ENCODE results near the gene CAMTA1.

CAMTA1 gene

GRCh38 chr1:6971699-6972098, 186.4 kb downstream of the CAMTA1 start:
- ATAC-seq = no peak
- TF ChIP-seq RARB (CRISPR knock-in tag; IDR thresholded peaks at IDR 0.05) = no peak
- TF ChIP-seq CREB5 (CRISPR knock-in tag; IDR thresholded peaks at IDR 0.05; ENCODE audit: low read depth) = no peak
- TF ChIP-seq TOX (CRISPR knock-in tag; IDR thresholded peaks at IDR 0.05; ENCODE audit: borderline replicate concordance) = no peak
- TF ChIP-seq ZFP3 (CRISPR knock-in tag; IDR thresholded peaks at IDR 0.05) = no peak
- TF ChIP-seq BACH2 (CRISPR knock-in tag; IDR thresholded peaks at IDR 0.05; ENCODE audit: borderline replicate concordance) = no peak
- no peak for TF ChIP-seq ZNF70 (CRISPR knock-in tag; IDR thresholded peaks at IDR 0.05)
- no peak for TF ChIP-seq PATZ1 (CRISPR knock-in tag; IDR thresholded peaks at IDR 0.05; ENCODE audit: borderline replicate concordance)
- TF ChIP-seq ESRRG (CRISPR knock-in tag; IDR thresholded peaks at IDR 0.05) = no peak
- TF ChIP-seq ZNF565 (CRISPR knock-in tag; conservative IDR thresholded peaks at IDR 0.05; ENCODE audit: low read depth) = no peak
- TF ChIP-seq CSRNP3 (CRISPR knock-in tag; IDR thresholded peaks at IDR 0.05) = no peak
- TF ChIP-seq PPARA (CRISPR knock-in tag; IDR thresholded peaks at IDR 0.05; ENCODE audit: borderline replicate concordance) = no peak
- no peak for TF ChIP-seq ISL1 (CRISPR knock-in tag; IDR thresholded peaks at IDR 0.05)

- no peak for ATAC-seq
- TF ChIP-seq CREB5 (CRISPR knock-in tag; IDR thresholded peaks at IDR 0.05; ENCODE audit: low read depth) (no peak), POU6F1 (CRISPR knock-in tag; IDR thresholded peaks at IDR 0.05; ENCODE audit: borderline replicate concordance, low read depth) (no peak), CSDC2 (CRISPR knock-in tag; IDR thresholded peaks at IDR 0.05) (no peak), SNAI2 (CRISPR knock-in tag; IDR thresholded peaks at IDR 0.05) (no peak), RARB (CRISPR knock-in tag; IDR thresholded peaks at IDR 0.05) (no peak), ZNF565 (CRISPR knock-in tag; conservative IDR thresholded peaks at IDR 0.05; ENCODE audit: low read depth) (no peak), ZFP3 (CRISPR knock-in tag; IDR thresholded peaks at IDR 0.05) (no peak), ZNF8 (CRISPR knock-in tag; IDR thresholded peaks at IDR 0.05) (no peak), BACH2 (CRISPR knock-in tag; IDR thresholded peaks at IDR 0.05; ENCODE audit: borderline replicate concordance) (no peak)
Measured at GRCh38 chr1:6972399-6972798, 187.1 kb downstream of the CAMTA1 start.

- no peak for TF ChIP-seq ZNF70 (CRISPR knock-in tag; IDR thresholded peaks at IDR 0.05)
- no peak for TF ChIP-seq CSRNP3 (CRISPR knock-in tag; IDR thresholded peaks at IDR 0.05)
- no peak for TF ChIP-seq SNAI2 (CRISPR knock-in tag; IDR thresholded peaks at IDR 0.05)
- no peak for TF ChIP-seq ARNTL (CRISPR knock-in tag; IDR thresholded peaks at IDR 0.05; ENCODE audit: borderline replicate concordance, low read depth)
- no peak for TF ChIP-seq PATZ1 (CRISPR knock-in tag; IDR thresholded peaks at IDR 0.05; ENCODE audit: borderline replicate concordance)
- TF ChIP-seq ZFP30 (CRISPR knock-in tag; IDR thresholded peaks at IDR 0.05) = no peak
- TF ChIP-seq ZFP3 (CRISPR knock-in tag; IDR thresholded peaks at IDR 0.05) = no peak
- TF ChIP-seq ZNF565 (CRISPR knock-in tag; conservative IDR thresholded peaks at IDR 0.05; ENCODE audit: low read depth) = no peak
- TF ChIP-seq GLIS3 (CRISPR knock-in tag; IDR thresholded peaks at IDR 0.05) = no peak
- TF ChIP-seq TOX (CRISPR knock-in tag; IDR thresholded peaks at IDR 0.05; ENCODE audit: borderline replicate concordance) = no peak
- ATAC-seq = no peak
Measured at GRCh38 chr1:6975331-6976043, 190.2 kb downstream of the CAMTA1 start.
